HS-5 (cell line): ENCODE measurements around the gene SGPP2.
"Not testable (repeated sequence)": the region's sequence is repeated elsewhere in the genome, so short reads cannot be mapped to it uniquely, and the experiment has no call there.

ENCODE experiments used
- DNase-seq: peaks from one replicate; pipeline ENCODE4 v3.0.0-alpha.2; 2012; ENCODE audit warnings: low read depth

Gene SGPP2

GRCh38 chr2:222427646-222428301 is 3.4 kb downstream of the SGPP2 start:
- no peak for DNase-seq

- DNase-seq = no peak
Observed at GRCh38 chr2:222430071-222430470, 5.7 kb downstream of the SGPP2 start.

DNA sequence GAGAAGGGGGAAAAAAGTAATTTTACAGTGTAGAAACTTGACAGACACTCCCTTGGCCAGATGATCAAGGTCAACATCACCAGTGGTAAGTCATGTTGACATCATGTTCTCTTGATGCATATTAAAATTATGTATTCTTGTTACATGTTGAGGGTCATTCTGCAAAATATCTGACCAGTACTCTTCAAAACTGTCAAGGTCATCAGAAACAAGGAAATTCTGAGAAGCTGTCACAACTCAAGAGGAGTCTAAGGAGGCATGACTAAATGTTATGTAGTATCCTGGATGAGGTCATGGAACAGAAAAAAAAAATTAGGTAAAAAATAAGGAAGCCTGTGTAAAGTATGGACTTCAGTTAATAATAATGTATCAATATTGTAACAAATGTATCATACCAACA is 6.3 kb downstream of the SGPP2 start:
- DNase-seq = no peak

DNA sequence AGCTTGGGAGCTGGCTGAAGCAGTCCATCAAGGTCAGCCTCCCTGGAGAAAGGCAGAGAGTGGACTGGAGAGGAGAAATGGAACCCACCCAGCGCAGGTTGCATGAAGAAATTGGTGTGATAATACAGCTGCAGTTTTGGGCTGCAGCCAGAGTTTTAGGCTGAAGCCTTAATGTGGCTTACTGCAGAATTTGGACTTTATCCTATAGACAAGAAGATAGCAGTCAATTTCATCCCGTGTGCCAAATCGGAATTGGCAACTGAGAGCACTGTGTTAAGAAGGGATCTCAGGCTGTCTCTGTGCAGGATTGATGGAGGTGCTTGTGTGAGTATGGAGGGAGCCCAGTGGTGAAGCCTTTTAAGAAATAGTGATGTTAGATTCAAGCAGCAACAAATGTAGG is 7.5 kb downstream of the SGPP2 start:
- no peak for DNase-seq

GRCh38 chr2:222433332-222434173 is 9.2 kb downstream of the SGPP2 start:
- no peak for DNase-seq

DNA sequence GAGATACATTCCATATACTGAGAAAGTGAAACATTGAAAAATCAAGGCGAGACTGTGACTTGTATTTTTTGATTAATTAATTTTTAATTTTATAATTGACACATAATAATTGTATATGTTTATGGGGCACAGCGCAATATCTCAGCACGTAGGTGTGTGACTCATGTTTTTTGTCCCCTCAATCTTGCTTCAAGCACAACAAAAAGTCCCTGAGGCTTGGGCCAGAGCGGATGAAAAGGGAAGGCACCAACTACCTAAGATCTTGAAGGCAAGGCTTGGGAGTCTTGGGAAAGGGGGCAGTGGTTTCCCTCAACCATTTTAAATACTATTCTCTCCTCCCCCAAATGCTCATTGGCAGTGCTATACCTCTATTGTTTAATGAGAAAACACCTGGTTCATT is 9.9 kb downstream of the SGPP2 start:
- DNase-seq = no peak

DNA sequence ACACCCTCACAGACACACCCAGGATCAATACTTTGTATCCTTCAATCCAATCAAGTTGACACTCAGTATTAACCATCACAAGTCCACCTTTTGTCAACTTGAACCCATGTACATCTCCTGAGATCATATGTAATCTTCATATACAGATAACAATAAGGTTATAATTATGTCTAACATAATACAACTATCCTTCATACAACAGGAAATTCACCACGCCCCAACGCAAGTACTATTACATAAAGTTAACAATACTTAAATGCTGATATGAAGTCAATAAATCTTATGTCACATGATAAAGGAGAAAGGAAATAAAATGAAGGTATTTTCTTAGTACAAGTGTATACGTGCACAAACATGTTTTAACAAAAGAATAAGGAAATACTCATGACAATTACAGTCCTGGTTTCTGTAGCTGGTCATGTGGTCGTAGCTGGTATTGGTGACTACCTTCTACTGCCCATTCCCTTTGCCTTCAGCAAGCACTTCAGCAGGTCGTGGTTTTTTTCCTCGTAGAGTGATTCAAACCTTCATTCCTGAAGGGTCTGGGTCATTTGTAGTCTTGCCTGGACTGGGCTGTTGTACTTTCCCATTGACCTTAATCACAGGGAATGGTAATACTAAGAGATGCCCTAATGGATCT is 11.2 kb downstream of the SGPP2 start:
- DNase-seq = not testable (repeated sequence)

DNA sequence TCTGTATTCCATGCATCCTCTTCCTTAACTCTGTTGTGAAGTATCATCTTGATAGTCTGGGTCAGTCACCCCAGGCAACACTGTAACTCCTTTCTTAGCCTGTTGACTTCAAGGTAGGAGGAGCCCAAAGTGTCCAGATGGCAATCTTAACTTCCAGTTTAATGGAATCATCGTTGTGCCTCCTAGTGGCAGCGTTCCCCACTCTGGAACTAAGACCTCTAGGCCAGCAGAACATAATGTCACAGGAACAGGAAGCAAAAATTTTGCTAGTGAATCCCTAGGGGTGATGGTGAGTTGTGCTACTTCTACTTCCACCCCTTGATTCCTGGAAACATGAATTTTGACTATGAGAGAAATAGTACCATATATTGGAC is 11.7 kb downstream of the SGPP2 start:
- no peak for DNase-seq

- no peak for DNase-seq
Observed at GRCh38 chr2:222439692-222440091, 15.3 kb downstream of the SGPP2 start.

- peak; percentile 75 for DNase-seq
Observed at GRCh38 chr2:222440673-222441422, 16.5 kb downstream of the SGPP2 start.

DNA sequence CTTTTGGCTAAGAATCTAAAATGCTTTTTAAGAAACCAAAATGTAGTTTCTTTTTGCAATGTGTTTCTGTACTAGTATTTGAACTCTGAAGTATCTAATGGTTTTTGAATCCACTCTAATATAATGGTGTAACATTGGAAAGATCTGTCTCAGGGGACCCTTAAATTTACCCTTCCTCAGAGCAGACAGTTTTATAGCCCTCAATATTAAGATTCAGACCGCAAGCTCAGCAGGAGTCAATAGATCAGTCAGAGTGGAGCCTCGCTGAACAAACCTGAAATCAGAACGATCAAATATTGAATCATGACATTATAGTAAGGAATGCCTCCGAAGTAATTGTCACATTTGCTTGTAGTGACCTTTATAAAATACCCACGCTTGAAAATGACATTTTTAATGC is 18.3 kb downstream of the SGPP2 start:
- DNase-seq = no peak

GRCh38 chr2:222445227-222445626 is 20.9 kb downstream of the SGPP2 start:
- no peak for DNase-seq

DNA sequence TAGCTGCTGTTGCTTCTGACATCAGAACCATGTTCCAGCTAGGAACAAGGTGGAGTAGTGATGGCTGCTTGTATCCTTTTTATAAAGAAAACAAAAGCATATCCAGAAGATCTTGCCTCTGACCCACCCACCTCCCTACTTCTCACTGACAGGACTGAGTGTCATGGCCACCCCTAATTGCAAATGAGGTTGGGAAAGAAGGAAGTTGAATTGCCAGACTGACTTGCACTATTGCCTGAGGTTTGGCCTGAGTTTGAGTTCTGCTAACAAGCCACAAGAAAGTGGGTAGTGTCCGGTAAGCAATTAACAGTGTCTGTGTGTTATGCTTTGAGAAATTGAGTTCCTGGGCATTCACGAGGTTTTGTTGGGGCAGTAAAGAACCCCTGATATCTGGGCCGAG is 22.8 kb downstream of the SGPP2 start:
- no peak for DNase-seq

- DNase-seq = peak; percentile 76
Observed at GRCh38 chr2:222448748-222449181, 24.4 kb downstream of the SGPP2 start.

DNA sequence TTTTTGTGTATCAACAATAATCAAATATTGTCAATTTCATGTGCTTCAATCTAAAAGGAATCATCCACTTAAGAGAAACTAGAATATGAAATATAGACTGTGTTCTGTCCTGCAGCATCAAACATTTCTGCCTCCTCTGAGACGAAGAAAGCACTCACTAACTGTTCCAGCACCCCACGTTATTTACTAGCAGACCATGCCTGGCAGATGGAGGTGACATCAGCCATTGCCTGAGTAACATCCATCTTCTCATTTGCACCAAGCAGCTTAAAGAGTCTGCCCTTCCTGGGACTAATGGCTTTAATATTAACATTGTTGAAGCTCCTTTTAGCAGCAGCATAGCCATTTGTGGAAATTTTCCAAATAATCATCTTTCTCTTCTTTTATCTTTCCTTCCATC is 25.7 kb downstream of the SGPP2 start:
- DNase-seq = no peak

GRCh38 chr2:222451224-222451674 is 26.9 kb downstream of the SGPP2 start:
- DNase-seq = no peak

- no peak for DNase-seq
Observed at GRCh38 chr2:222452422-222452950, 28.1 kb downstream of the SGPP2 start.

DNA sequence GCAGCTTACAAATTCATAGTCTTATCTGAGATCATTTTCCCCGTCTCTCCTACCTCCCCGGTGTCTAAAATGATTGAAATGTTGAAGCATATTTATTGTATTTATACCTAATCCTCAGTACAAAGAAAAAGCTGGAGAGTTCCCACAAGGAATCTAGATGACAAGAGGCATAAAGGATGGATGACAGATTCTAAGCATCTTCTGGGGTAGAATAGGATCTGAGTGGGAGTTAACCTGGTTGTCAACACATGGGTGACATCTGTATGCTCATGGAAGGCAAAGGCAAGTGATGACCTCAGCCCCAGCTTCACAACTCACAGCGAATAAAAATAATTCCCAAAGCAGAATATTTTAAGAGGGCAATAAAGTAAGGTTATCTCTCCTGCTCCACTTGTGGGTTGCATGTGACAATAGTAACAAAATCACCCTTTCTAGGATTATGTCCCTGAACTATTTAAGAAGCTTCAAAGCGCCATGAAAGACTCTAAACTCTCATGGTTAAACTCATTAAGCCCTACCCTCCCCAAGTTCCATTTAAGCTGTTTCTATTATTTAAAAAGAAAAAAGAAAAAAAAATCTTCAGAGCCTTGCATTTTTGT is 32.2 kb downstream of the SGPP2 start:
- no peak for DNase-seq

- DNase-seq = no peak
Observed at GRCh38 chr2:222459983-222460382, 35.6 kb downstream of the SGPP2 start.

DNA sequence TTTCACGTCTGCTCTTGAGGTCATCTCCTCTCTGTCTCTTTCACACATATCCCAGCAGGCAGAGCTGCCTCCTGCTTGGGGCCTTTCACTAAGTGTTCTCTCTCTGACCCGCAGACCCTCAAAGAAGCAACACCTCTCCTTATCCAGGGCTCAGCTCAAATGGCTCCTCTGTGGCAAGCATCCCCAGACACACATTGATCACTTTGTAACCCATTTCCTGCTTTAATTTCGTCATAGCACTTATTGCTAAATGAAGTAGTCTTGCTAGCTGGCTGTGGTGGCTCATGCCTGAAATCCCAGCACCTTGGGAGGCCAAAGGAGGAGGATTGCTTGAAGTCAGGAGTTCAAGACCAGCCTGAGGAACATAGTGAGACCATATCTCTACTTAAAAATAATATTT is 41.4 kb downstream of the SGPP2 start:
- DNase-seq = no peak

DNA sequence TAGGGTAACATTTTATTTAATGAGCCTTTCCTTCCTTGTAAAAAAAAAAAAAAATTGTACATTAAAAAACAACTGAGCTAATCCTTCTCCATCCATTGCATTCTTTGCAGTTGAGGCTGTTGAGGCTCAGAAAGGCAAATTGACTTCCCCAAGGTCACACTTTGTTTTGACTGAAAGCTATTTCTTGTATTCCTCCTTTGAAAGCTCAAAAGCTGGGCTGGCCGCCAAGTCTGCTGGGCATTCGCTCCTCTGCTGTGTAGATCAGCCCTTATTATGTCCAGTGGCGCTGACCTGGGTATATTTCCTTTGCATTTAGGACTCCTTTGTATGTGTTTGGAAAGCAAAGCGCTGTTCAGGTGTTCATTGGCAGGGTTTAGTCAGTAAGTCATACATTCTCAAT is 44.0 kb downstream of the SGPP2 start:
- no peak for DNase-seq
